ENCODE measurements around the gene GALNT9.

DNA sequence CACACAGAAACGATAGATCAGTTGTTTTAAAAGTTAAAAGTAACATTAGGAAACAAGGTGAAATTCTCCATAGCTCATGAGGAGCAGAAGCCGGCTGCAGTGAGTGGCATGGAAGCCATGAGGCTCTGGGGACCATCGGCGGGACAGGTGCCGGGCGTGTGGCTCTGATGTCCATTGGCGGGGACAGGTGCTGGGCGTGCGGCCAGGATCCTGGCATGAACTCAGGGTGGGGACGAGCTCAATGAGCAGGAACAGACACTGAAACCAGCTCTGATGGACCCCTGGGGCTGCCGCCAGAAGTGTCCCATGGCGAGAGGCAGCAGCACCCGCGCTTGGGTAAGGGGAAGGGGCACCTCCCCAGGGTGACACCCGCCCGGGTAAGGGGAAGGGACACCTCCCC lies 110.1 kb downstream of the GALNT9 start:
- TF ChIP-seq, protein P1, sequence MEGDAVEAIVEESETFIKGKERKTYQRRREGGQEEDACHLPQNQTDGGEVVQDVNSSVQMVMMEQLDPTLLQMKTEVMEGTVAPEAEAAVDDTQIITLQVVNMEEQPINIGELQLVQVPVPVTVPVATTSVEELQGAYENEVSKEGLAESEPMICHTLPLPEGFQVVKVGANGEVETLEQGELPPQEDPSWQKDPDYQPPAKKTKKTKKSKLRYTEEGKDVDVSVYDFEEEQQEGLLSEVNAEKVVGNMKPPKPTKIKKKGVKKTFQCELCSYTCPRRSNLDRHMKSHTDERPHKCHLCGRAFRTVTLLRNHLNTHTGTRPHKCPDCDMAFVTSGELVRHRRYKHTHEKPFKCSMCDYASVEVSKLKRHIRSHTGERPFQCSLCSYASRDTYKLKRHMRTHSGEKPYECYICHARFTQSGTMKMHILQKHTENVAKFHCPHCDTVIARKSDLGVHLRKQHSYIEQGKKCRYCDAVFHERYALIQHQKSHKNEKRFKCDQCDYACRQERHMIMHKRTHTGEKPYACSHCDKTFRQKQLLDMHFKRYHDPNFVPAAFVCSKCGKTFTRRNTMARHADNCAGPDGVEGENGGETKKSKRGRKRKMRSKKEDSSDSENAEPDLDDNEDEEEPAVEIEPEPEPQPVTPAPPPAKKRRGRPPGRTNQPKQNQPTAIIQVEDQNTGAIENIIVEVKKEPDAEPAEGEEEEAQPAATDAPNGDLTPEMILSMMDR (IDR thresholded peaks at IDR 0.05) = no peak
- no peak for TF ChIP-seq POLR2A (IDR thresholded peaks at IDR 0.05)

Data from lower leg skin (tissue), 3 donors.